Esophagus muscularis mucosa (tissue), 4 donors: Measurements from ENCODE around the gene SUSD6.

Source experiments
- CTCF ChIP-seq, 3 experiments: fragments of 200-600 bp in 2 of 3; fragments of 450-650 bp in 1 of 3; sonication (generic) in 2 of 3; IDR thresholded peaks; one replicate each; pipeline ENCODE4 v1.5.1; 2017 to 2019; ENCODE audit warnings: antibody characterized with exemption in 3 of 3, mild to moderate bottlenecking in 2 of 3, moderate library complexity in 1 of 3
- EP300 ChIP-seq: sonication (generic); formaldehyde crosslinking; IDR thresholded peaks from one replicate; pipeline ENCODE4 v1.6.1; 2017; ENCODE audit warnings: antibody characterized with exemption
- POLR2A ChIP-seq: fragments of 450-650 bp; IDR thresholded peaks from one replicate; pipeline ENCODE4 v1.6.1; 2017; ENCODE audit warnings: antibody characterized with exemption, moderate library complexity, mild to moderate bottlenecking, low read depth
- POLR2AphosphoS5 ChIP-seq, 2 donors: sonication (generic); formaldehyde crosslinking; IDR thresholded peaks; one replicate each; pipeline ENCODE4 v1.6.1; 2017; ENCODE audit warnings: antibody characterized with exemption in 2 of 2

GRCh38 chr14:69573205-69573830 lies 38.1 kb upstream of the SUSD6 start:
- TF ChIP-seq CTCF (IDR thresholded peaks at IDR 0.05) (no peak), POLR2A (no peak), POLR2AphosphoS5 (IDR thresholded peaks at IDR 0.05) (no peak), EP300 (no peak)
